K562 (cell line): ENCODE measurements around the gene RNF227. TPM values are rescaled to one million over a fixed set of nuclear protein-coding genes. Genes with fewer than 3 reads are reported as not detected.

Source experiments
- ARID3B ChIP-seq: fragments of 250-450 bp; sonication (Bioruptor Pico); IDR thresholded peaks from 2 replicates; pipeline ENCODE4 v1.4.0; 2020; ENCODE audit warnings: borderline replicate concordance
- ARID4B ChIP-seq: sonication (generic); formaldehyde crosslinking; IDR thresholded peaks from 2 replicates; pipeline ENCODE4 v1.8.0; 2022; ENCODE audit warnings: mild to moderate bottlenecking, missing genetic modification reagents
- BACH1 ChIP-seq: fragments of 200-800 bp; sonication (Bioruptor generic); IDR thresholded peaks from 2 replicates; pipeline ENCODE4 v1.6.1; 2016; ENCODE audit warnings: missing genetic modification characterization, missing compliant biosample characterization
- CBFA2T2 ChIP-seq: fragments of 450-650 bp; conservative IDR thresholded peaks from 2 replicates; pipeline ENCODE4 v1.6.1; 2017; ENCODE audit warnings: mild to moderate bottlenecking
- CCNT2 ChIP-seq: IDR thresholded peaks from 2 replicates; pipeline ENCODE4 v1.6.1; 2011; ENCODE audit warnings: borderline replicate concordance, low read depth, mild to moderate bottlenecking, moderate library complexity, mixed read lengths, low read length; ENCODE audit not compliant: insufficient read length; ENCODE audit errors: extremely low read depth
- E2F3 ChIP-seq: fragments of 250-450 bp; sonication (Bioruptor Pico); IDR thresholded peaks from 2 replicates; pipeline ENCODE4 v1.4.0; 2020; ENCODE audit warnings: mild to moderate bottlenecking
- MEIS2 ChIP-seq: fragments of 450-650 bp; IDR thresholded peaks from 2 replicates; pipeline ENCODE4 v1.6.1; 2014; ENCODE audit warnings: mild to moderate bottlenecking; ENCODE audit not compliant: partially characterized antibody
- SNIP1 ChIP-seq: fragments of 450-650 bp; IDR thresholded peaks from 2 replicates; pipeline ENCODE4 v1.7.1; 2017; ENCODE audit warnings: low read depth, mild to moderate bottlenecking
- TBP ChIP-seq: optimal IDR thresholded peaks from 2 replicates; pipeline ENCODE3; 2011; ENCODE audit warnings: low read depth, low read length, improper control_type of control experiment
- U2AF1 ChIP-seq: fragments of 200-400 bp; formaldehyde crosslinking; optimal IDR thresholded peaks from 2 replicates; pipeline ENCODE3; 2017; ENCODE audit warnings: mild to moderate bottlenecking, low read depth, low read length, moderate library complexity
- USF1 ChIP-seq: sonication (generic); formaldehyde crosslinking; IDR thresholded peaks from 2 replicates; pipeline ENCODE4 v1.9.0; 2022; ENCODE audit warnings: mild to moderate bottlenecking, missing genetic modification reagents
- ZBTB1 ChIP-seq: sonication (generic); formaldehyde crosslinking; IDR thresholded peaks from 2 replicates; pipeline ENCODE4 v1.8.1; 2023; ENCODE audit warnings: missing genetic modification reagents, low read depth, mild to moderate bottlenecking, borderline replicate concordance
- ZNF431 ChIP-seq: sonication (generic); formaldehyde crosslinking; IDR thresholded peaks from 2 replicates; pipeline ENCODE4 v1.8.0; 2022; ENCODE audit warnings: mild to moderate bottlenecking, missing genetic modification reagents
- ZNF699 ChIP-seq: fragments of 250-450 bp; sonication (Bioruptor Pico); IDR thresholded peaks from 2 replicates; pipeline ENCODE4 v1.8.0; 2021; ENCODE audit warnings: mild to moderate bottlenecking, moderate library complexity; ENCODE audit not compliant: insufficient replicate concordance
- polyA plus RNA-seq, 8 experiments: library from polyadenylated mRNA; depleted of rRNA in 4 of 8; stranded (reverse) in 5 of 8; unstranded in 3 of 8; fragments of >200 nt; fragmentation: Nextera tagmentation in 2 of 8; fragmentation: Illumina TruSeq in 1 of 8; extraction: Ambion mirVana in 2 of 8; extraction: Trizol in 1 of 8; gene quantifications; 2 replicates each; pipeline versions ENCODE4 v1.2.1 to v1.2.3, GENCODE V29; 2011 to 2014; ENCODE audit warnings: inconsistent platforms in 1 of 8, missing spikeins in 1 of 8
- total RNA-seq, 7 experiments: library from RNA; depleted of rRNA in 6 of 7; stranded (reverse); fragments of >200 nt in 6 of 7; fragmentation: Illumina TruSeq in 2 of 7; extraction: Trizol in 2 of 7; gene quantifications; 2 replicates each; pipeline versions ENCODE4 v1.2.1 to v1.2.3, GENCODE V29; 2011 to 2021; ENCODE audit warnings: low replicate concordance in 1 of 7
- TF ChIP-seq, protein P1 (sequence below): sonication (generic); formaldehyde crosslinking; IDR thresholded peaks from 2 replicates; pipeline ENCODE4 v1.5.0; 2020; ENCODE audit warnings: missing genetic modification reagents
- TF ChIP-seq, protein P2 (sequence below): fragments of 450-650 bp; IDR thresholded peaks from 2 replicates; pipeline ENCODE4 v1.6.1; 2016

The RNF227 gene
- total and polyA plus RNA-seq, 9 of the 15 experiments (the other 6 are each of a cell fraction or from before 2014, with no cell fraction given) = 1.1 to 6.7 (median 2.3) TPM

DNA sequence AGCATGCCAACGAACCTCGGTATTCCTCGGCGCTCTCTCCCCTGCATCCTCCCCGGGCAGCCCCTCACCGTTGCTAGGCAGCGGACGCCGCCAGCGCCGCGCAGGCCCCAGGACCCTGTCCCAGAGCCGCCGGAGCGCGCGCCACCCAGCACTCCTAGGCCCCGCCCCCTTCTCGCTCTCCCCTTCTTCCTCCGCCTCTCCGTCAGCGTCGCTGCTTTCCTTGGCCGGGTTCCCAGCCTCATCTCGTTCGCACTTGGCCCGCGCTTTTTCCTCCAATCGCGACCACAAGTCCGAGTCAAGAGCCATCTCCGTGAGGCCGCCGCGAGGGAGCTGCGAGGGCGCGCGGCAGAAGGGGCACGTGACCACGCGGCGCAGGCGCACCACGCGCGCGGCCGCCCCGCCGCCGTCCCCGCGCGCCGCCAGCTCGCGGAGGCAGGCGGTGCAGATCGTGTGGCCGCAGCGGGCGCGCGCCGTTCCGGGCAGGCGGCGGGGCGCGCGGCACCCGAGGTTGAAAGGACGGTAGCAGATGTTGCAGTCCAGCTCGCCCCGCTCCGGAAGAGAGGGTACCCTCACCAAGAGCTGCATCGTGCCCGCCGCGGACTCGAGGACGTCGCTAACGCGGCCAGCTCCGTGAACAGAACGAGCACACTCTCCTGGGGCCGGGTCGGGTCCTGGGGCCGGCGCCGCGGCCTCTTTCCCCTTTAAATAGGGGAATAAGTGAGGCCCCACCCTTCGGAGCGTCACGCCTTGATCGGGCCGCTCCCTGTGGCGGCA lies at the start of gene RNF227 (continued):
- TF ChIP-seq ZNF431 (peak; percentile 86), ZNF699 (CRISPR knock-in tag) (no peak), USF1 (peak; percentile 86), MEIS2 (peak; percentile 26), U2AF1 (no peak), E2F3 (CRISPR knock-in tag) (peak; percentile 77), SNIP1 (peak; percentile 83), ZBTB1 (CRISPR knock-in tag) (peak; percentile 78), TBP (peak; percentile 73), ARID3B (peak; percentile 50; the same call in 1 of the 2 replicates), CCNT2 (peak; percentile 44), BACH1 (no peak), CBFA2T2 (peak; percentile 31; the same call in 1 of the 2 replicates), ARID4B (CRISPR knock-in tag) (peak; percentile 36; the same call in 1 of the 2 replicates)
- TF ChIP-seq, protein P1, sequence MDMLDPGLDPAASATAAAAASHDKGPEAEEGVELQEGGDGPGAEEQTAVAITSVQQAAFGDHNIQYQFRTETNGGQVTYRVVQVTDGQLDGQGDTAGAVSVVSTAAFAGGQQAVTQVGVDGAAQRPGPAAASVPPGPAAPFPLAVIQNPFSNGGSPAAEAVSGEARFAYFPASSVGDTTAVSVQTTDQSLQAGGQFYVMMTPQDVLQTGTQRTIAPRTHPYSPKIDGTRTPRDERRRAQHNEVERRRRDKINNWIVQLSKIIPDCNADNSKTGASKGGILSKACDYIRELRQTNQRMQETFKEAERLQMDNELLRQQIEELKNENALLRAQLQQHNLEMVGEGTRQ (CRISPR knock-in tag) = peak; percentile 93
- TF ChIP-seq, protein P2, sequence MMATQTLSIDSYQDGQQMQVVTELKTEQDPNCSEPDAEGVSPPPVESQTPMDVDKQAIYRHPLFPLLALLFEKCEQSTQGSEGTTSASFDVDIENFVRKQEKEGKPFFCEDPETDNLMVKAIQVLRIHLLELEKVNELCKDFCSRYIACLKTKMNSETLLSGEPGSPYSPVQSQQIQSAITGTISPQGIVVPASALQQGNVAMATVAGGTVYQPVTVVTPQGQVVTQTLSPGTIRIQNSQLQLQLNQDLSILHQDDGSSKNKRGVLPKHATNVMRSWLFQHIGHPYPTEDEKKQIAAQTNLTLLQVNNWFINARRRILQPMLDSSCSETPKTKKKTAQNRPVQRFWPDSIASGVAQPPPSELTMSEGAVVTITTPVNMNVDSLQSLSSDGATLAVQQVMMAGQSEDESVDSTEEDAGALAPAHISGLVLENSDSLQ = no peak
